Kasumi-1 (cell line): Measurements from ENCODE around the gene GRB10.

Experiments used
- DNase-seq, 2 experiments: peaks; one replicate each; lab custom pipeline; 2025; lab: John Stamatoyannopoulos, UW

Gene GRB10

GRCh38 chr7:50688226-50688590 is 94.5 kb downstream of the GRB10 start:
- no peak for DNase-seq

- no peak for DNase-seq
These were observed 95.0 kb downstream of the GRB10 start for GRCh38 chr7:50687575-50688225.

- DNase-seq = no peak
These were observed 95.6 kb downstream of the GRB10 start for GRCh38 chr7:50687096-50687495.

GRCh38 chr7:50685135-50686065 is 97.3 kb downstream of the GRB10 start:
- no peak for DNase-seq

GRCh38 chr7:50684713-50685075 is 98.0 kb downstream of the GRB10 start:
- DNase-seq = no peak

- no peak for DNase-seq
These were observed 98.5 kb downstream of the GRB10 start for GRCh38 chr7:50684011-50684712.

- no peak for DNase-seq
These were observed 100.1 kb downstream of the GRB10 start for GRCh38 chr7:50682573-50682972.

- DNase-seq = no peak
These were observed 100.6 kb downstream of the GRB10 start for GRCh38 chr7:50682079-50682478.

GRCh38 chr7:50681432-50682045 is 101.2 kb downstream of the GRB10 start:
- DNase-seq = peak; percentile 21 to 27

- DNase-seq = peak; percentile 80 to 94
These were observed 103.3 kb downstream of the GRB10 start for GRCh38 chr7:50679218-50680007.

GRCh38 chr7:50678586-50678985 is 104.1 kb downstream of the GRB10 start:
- no peak for DNase-seq

GRCh38 chr7:50677638-50677996 is 105.1 kb downstream of the GRB10 start:
- DNase-seq = no peak

GRCh38 chr7:50676740-50677637 is 105.7 kb downstream of the GRB10 start:
- no peak for DNase-seq

- no peak for DNase-seq
These were observed 106.6 kb downstream of the GRB10 start for GRCh38 chr7:50676079-50676478.

- no peak for DNase-seq
These were observed 107.5 kb downstream of the GRB10 start for GRCh38 chr7:50674896-50675835.

GRCh38 chr7:50674299-50674698 is 108.4 kb downstream of the GRB10 start:
- no peak for DNase-seq

GRCh38 chr7:50673096-50673495 is 109.6 kb downstream of the GRB10 start:
- no peak for DNase-seq

GRCh38 chr7:50672045-50672444 is 110.7 kb downstream of the GRB10 start:
- no peak for DNase-seq

GRCh38 chr7:50671386-50671785 is 111.3 kb downstream of the GRB10 start:
- DNase-seq = no peak
